Liver (tissue), 9 donors: ENCODE measurements around the gene SEMA5A. TPM values are rescaled to one million over a fixed set of nuclear protein-coding genes. Genes with fewer than 3 reads are reported as not detected.

Source experiments
- DNase-seq: peaks from one replicate; pipeline ENCODE4 v3.0.0-alpha.2; 2017; ENCODE audit warnings: low spot score
- H3K27ac ChIP-seq, 2 donors: one replicate each; pipeline ENCODE4 v1.7.0; 2013; ENCODE audit warnings: inconsistent platforms in 2 of 2, low read length in 2 of 2, control low read depth in 1 of 2, low read depth in 1 of 2, mild to moderate bottlenecking in 1 of 2
- H3K27me3 ChIP-seq, 4 donors: one replicate each; pipeline versions ENCODE4 v1.6.1 to v1.7.0; 2013; ENCODE audit warnings: low read length in 3 of 4, inconsistent platforms in 1 of 4, mild to moderate bottlenecking in 1 of 4, moderate library complexity in 1 of 4; ENCODE audit not compliant: control insufficient read depth in 4 of 4, insufficient read depth in 4 of 4
- H3K36me3 ChIP-seq, 4 donors: one replicate each; pipeline versions ENCODE4 v1.6.1 to v1.7.0; 2013; ENCODE audit warnings: low read length in 3 of 4, mild to moderate bottlenecking in 3 of 4, low read depth in 1 of 4, moderate library complexity in 1 of 4; ENCODE audit not compliant: control insufficient read depth in 4 of 4, insufficient read depth in 3 of 4
- H3K4me1 ChIP-seq, 4 donors: one replicate each; pipeline versions ENCODE4 v1.6.1 to v1.7.0; 2013; ENCODE audit warnings: low read length in 3 of 4, mild to moderate bottlenecking in 3 of 4, moderate library complexity in 1 of 4; ENCODE audit not compliant: control insufficient read depth in 4 of 4, insufficient read depth in 4 of 4
- H3K4me3 ChIP-seq, 3 donors: one replicate each; pipeline versions ENCODE4 v1.6.1 to v1.7.0; 2013; ENCODE audit warnings: low read length in 3 of 3, control low read depth in 1 of 3, low read depth in 1 of 3, mild to moderate bottlenecking in 1 of 3
- H3K9ac ChIP-seq, 2 donors: one replicate each; pipeline ENCODE4 v1.7.0; 2013; ENCODE audit warnings: low read length in 2 of 2, mild to moderate bottlenecking in 2 of 2, moderate library complexity in 2 of 2, control low read depth in 1 of 2, low read depth in 1 of 2
- H3K9me3 ChIP-seq, 4 donors: one replicate each; pipeline versions ENCODE4 v1.6.1 to v1.7.0; 2013; ENCODE audit warnings: low read length in 3 of 4; ENCODE audit not compliant: control insufficient read depth in 4 of 4
- ATF3 ChIP-seq: IDR thresholded peaks from 2 replicates; pipeline ENCODE4 v1.6.1; 2016; ENCODE audit warnings: antibody characterized with exemption
- CTCF ChIP-seq: fragments of 150-350 bp; IDR thresholded peaks from 2 replicates; pipeline ENCODE4 v1.5.1; 2017; ENCODE audit warnings: improper control_type of control experiment, low read depth, low read length; ENCODE audit not compliant: missing input control
- EGR1 ChIP-seq, 2 donors: IDR thresholded peaks; 2 replicates each; pipeline ENCODE4 v1.6.1; 2016 to 2018; ENCODE audit warnings: antibody characterized with exemption in 2 of 2, low read depth in 2 of 2
- FOXA1 ChIP-seq: IDR thresholded peaks from 2 replicates; pipeline ENCODE4 v1.6.1; 2016; ENCODE audit warnings: antibody characterized with exemption
- FOXA2 ChIP-seq: IDR thresholded peaks from 2 replicates; pipeline ENCODE4 v1.6.1; 2016; ENCODE audit warnings: antibody characterized with exemption
- GABPA ChIP-seq, 2 donors: IDR thresholded peaks in 1 of 2; conservative IDR thresholded peaks in 1 of 2; 2 replicates each; pipeline ENCODE4 v1.6.1; 2016; ENCODE audit warnings: antibody characterized with exemption in 2 of 2, mild to moderate bottlenecking in 1 of 2, moderate library complexity in 1 of 2
- HNF4A ChIP-seq, 2 donors: conservative IDR thresholded peaks; 2 replicates each; pipeline ENCODE4 v1.6.1; 2016; ENCODE audit warnings: antibody characterized with exemption in 2 of 2, mild to moderate bottlenecking in 2 of 2
- HNF4G ChIP-seq: IDR thresholded peaks from 2 replicates; pipeline ENCODE4 v1.6.1; 2016; ENCODE audit warnings: antibody characterized with exemption
- JUND ChIP-seq, 2 donors: IDR thresholded peaks; 2 replicates each; pipeline ENCODE4 v1.6.1; 2016; ENCODE audit warnings: antibody characterized with exemption in 2 of 2
- MAX ChIP-seq: IDR thresholded peaks from 2 replicates; pipeline ENCODE4 v1.6.1; 2016; ENCODE audit warnings: antibody characterized with exemption
- NR2F2 ChIP-seq: IDR thresholded peaks from 2 replicates; pipeline ENCODE4 v1.6.1; 2016; ENCODE audit warnings: antibody characterized with exemption
- RAD21 ChIP-seq, 2 donors: IDR thresholded peaks; 2 replicates each; pipeline ENCODE4 v1.6.1; 2016; ENCODE audit warnings: antibody characterized with exemption in 2 of 2, mild to moderate bottlenecking in 2 of 2
- REST ChIP-seq: IDR thresholded peaks from 2 replicates; pipeline ENCODE4 v1.6.1; 2016; ENCODE audit warnings: antibody characterized with exemption, mild to moderate bottlenecking
- RXRA ChIP-seq, 2 donors: IDR thresholded peaks; 2 replicates each; pipeline ENCODE4 v1.6.1; 2017 to 2018; ENCODE audit warnings: antibody characterized with exemption in 2 of 2, mild to moderate bottlenecking in 1 of 2
- SP1 ChIP-seq: IDR thresholded peaks from 2 replicates; pipeline ENCODE4 v1.6.1; 2018; ENCODE audit warnings: antibody characterized with exemption, mild to moderate bottlenecking
- TAF1 ChIP-seq: conservative IDR thresholded peaks from 2 replicates; pipeline ENCODE4 v1.6.1; 2016; ENCODE audit warnings: antibody characterized with exemption, mild to moderate bottlenecking
- YY1 ChIP-seq: IDR thresholded peaks from 2 replicates; pipeline ENCODE4 v1.6.1; 2016; ENCODE audit warnings: antibody characterized with exemption, mild to moderate bottlenecking
- ZBTB33 ChIP-seq: IDR thresholded peaks from 2 replicates; pipeline ENCODE4 v1.6.1; 2016; ENCODE audit warnings: antibody characterized with exemption
- WGBS: extraction: QIAGEN DNeasy Blood & Tissue Kit; methylation state at CpG from one replicate; pipeline ENCODE4 v1.1.7; 2013; 5-methylcytosine and 5-hydroxymethylcytosine counted together
- polyA plus RNA-seq, 2 donors: library from polyadenylated mRNA; stranded (reverse) in 1 of 2; unstranded in 1 of 2; fragments of 200-250 nt in 1 of 2; fragments of >200 nt in 1 of 2; fragmentation: Nextera tagmentation in 1 of 2; extraction: Ambion mirVana in 1 of 2; gene quantifications; one replicate each; pipeline versions ENCODE4 v1.2.1 to v1.2.3, GENCODE V29; 2013 to 2015
- total RNA-seq, 2 donors: library from RNA; depleted of rRNA; stranded (reverse); fragments of >200 nt; gene quantifications; one replicate each; pipeline ENCODE4 v1.2.3, GENCODE V29; 2014
- donor health status: healthy.
- donor health status: healthy.
- donor health status: healthy.
- donor health status: healthy.
- donor health status: healthy.

SEMA5A gene
- total and polyA plus RNA-seq, 4 donors: 1.1 to 5.8 (median 3.2) TPM

- no peaks in the 10 kb centered on the region for H3K9me3 ChIP-seq
- H3K4me3 ChIP-seq: no peak overlapping the region
- H3K9ac ChIP-seq: no peak overlapping the region
- no peaks in the 10 kb centered on the region for H3K27me3 ChIP-seq
- no peak for DNase-seq
- no peaks in the 10 kb centered on the region for H3K4me1 ChIP-seq
- 85% methylated on average over 6 of the region's 6 CpGs for WGBS
- TF ChIP-seq ATF3: no peak
- TF ChIP-seq REST: no peak
- TF ChIP-seq EGR1 (IDR thresholded peaks at IDR 0.05; ENCODE audit: low read depth in 2 of 2): no peak
- TF ChIP-seq RXRA (IDR thresholded peaks at IDR 0.05): no peak
- TF ChIP-seq HNF4G: no peak
- no peak for TF ChIP-seq RAD21 (IDR thresholded peaks at IDR 0.05)
- TF ChIP-seq CTCF: no peak
- no peak for TF ChIP-seq GABPA (IDR thresholded peaks at IDR 0.05 in 1 of 2, conservative IDR thresholded peaks at IDR 0.05 in 1 of 2)
- no peak for TF ChIP-seq YY1
- no peak for TF ChIP-seq HNF4A (conservative IDR thresholded peaks at IDR 0.05)
- TF ChIP-seq ZBTB33: no peak
- no peak for TF ChIP-seq JUND (IDR thresholded peaks at IDR 0.05)
- TF ChIP-seq SP1: no peak
- no peak for TF ChIP-seq FOXA1
- no peak for TF ChIP-seq FOXA2
- TF ChIP-seq MAX: no peak
- TF ChIP-seq NR2F2: no peak
- no peak for TF ChIP-seq TAF1
- H3K36me3 ChIP-seq: no peaks in the 10 kb centered on the region
- no peak overlapping the region for H3K27ac ChIP-seq
These were observed 380.3 kb downstream of the SEMA5A start for GRCh38 chr5:9165546-9165945.
